Right cardiac atrium (tissue), 5 donors: ENCODE results near the gene ATR. TPM values are rescaled to one million over a fixed set of nuclear protein-coding genes. Genes with fewer than 3 reads are reported as not detected.
"Not testable (repeated sequence)": the region's sequence is repeated elsewhere in the genome, so short reads cannot be mapped to it uniquely, and the experiment has no call there.

Experiments
- ATAC-seq, 2 donors: fragments of 200-7000 bp; cut with Tn5 transposase; one replicate each; pipeline versions ENCODE4 v1.8.0 to v1.9.1; 2020; ENCODE audit warnings: moderate library complexity in 2 of 2, mild to moderate bottlenecking in 1 of 2
- DNase-seq, 3 donors: peaks; one replicate each; pipeline ENCODE4 v3.0.0-alpha.2; 2020
- H3K27ac ChIP-seq: one replicate; pipeline ENCODE4 v1.5.1; 2013; ENCODE audit warnings: mild to moderate bottlenecking, low read length, control low read depth, moderate library complexity
- H3K27me3 ChIP-seq: one replicate; pipeline ENCODE4 v1.6.1; 2013; ENCODE audit not compliant: control insufficient read depth, insufficient read depth
- H3K4me1 ChIP-seq: one replicate; pipeline ENCODE4 v1.6.1; 2013; ENCODE audit warnings: low read length; ENCODE audit not compliant: control insufficient read depth, insufficient read depth
- H3K4me3 ChIP-seq: one replicate; pipeline ENCODE4 v1.5.1; 2013; ENCODE audit warnings: low read length, control low read depth
- H3K9me3 ChIP-seq: one replicate; pipeline ENCODE4 v1.6.1; 2013; ENCODE audit warnings: low read length; ENCODE audit not compliant: control insufficient read depth
- WGBS: extraction: QIAGEN DNeasy Blood & Tissue Kit; methylation state at CpG from one replicate; pipeline ENCODE4 v1.1.7; 2013; 5-methylcytosine and 5-hydroxymethylcytosine counted together
- intact Hi-C, 4 donors: fragments of 100-400 bp; cut with DNase I; formaldehyde crosslinking; loops; one replicate each; pipeline versions ENCODE4 v1.11.0 to v1.14.0; 2022 to 2023
- polyA plus RNA-seq: library from polyadenylated mRNA; stranded (reverse); fragments of 200-250 nt; gene quantifications from one replicate; pipeline ENCODE4 v1.2.3, GENCODE V29; 2013
- total RNA-seq, 4 donors: library from RNA; stranded (reverse); fragmentation: NEBNext Ultra II Directional; extraction: Animal tissue kit (Norgen Biotek cat#: 25700); gene quantifications; one replicate each; pipeline ENCODE4 v1.2.1, GENCODE V29; 2021
- donor health status: healthy with polysubstance abuse.
- donor health status: DM: no; HTN: yes; CAD: no.
- donor health status: DM: no; HTN: no; CAD: no.
- donor health status: DM: no; HTN: yes; CAD: no; lungs with severe emphysema.
- donor health status: DM: yes; HTN: yes; CAD: no.

The ATR gene
- total and polyA plus RNA-seq, 5 donors = 6.7 to 15.0 (median 13.8) TPM

DNA sequence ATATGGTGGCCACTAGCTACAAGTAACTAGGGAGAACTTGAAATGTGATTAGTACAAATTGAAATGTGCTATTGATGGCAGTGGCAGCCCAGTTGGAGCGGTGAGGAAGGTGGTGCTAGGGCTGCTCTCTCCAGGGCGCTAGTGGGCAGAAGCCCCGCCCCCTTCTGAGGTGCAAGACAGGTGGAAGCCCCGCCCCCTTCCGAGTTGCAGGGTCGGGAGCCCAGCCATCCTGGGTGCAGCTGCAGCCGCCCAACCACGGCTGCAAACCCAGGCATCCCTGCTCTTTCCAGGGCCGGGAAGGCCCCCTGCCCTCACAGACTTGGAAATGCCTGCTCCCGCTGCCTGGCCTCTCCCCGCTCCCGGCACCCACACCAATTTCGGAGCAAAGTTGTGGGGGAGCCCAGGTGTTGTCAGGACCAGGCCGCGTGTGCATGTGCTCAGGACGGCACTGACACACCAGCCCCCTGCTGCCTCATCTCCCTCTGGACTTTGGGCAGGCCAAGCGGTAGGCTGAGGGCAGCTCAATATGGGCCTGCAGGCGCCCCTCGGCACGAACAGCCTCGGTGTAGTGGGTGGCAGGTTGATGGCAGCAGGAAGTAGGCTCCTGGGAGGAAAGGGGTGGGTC is 10.0 kb downstream of the ATR start:
- no peaks in the 10 kb centered on the region for H3K4me1 ChIP-seq
- WGBS = 77% methylated on average over 21 of the region's 21 CpGs
- intact Hi-C loops = no loop called here
- no peak overlapping the region for H3K27ac ChIP-seq
- ATAC-seq = peak; percentile 34 to 38
- no peak overlapping the region for H3K4me3 ChIP-seq
- peak in 2 of 3 donors; percentile 43 to 57 for DNase-seq
- H3K27me3 ChIP-seq = no peaks in the 10 kb centered on the region
- H3K9me3 ChIP-seq = no peaks in the 10 kb centered on the region

DNA sequence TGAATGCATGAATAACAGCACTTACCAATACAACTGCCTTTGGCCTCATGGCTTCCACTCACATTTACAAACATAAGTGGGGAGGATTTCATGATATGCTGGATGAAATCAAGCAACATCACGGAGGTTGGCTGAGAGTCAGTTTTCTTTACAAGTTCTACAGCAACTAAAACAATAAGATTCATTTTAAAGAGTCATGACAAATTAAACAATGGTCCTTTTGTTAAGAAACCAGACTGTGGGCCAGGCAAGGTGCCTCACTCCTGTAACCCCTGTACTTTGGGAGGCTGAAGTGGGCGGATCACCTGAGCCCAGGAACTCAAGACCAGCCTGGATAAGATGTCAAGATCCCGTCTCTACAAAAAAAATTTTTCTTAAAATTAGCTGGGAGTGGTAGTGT is 12.4 kb downstream of the ATR start:
- intact Hi-C loops = no loop called here
- no peaks in the 10 kb centered on the region for H3K27me3 ChIP-seq
- no peaks in the 10 kb centered on the region for H3K9me3 ChIP-seq
- WGBS = 86% methylated on average over 3 of the region's 3 CpGs
- DNase-seq = no peak
- no peak for ATAC-seq
- no peak overlapping the region for H3K4me3 ChIP-seq
- H3K4me1 ChIP-seq = no peaks in the 10 kb centered on the region
- no peak overlapping the region for H3K27ac ChIP-seq

DNA sequence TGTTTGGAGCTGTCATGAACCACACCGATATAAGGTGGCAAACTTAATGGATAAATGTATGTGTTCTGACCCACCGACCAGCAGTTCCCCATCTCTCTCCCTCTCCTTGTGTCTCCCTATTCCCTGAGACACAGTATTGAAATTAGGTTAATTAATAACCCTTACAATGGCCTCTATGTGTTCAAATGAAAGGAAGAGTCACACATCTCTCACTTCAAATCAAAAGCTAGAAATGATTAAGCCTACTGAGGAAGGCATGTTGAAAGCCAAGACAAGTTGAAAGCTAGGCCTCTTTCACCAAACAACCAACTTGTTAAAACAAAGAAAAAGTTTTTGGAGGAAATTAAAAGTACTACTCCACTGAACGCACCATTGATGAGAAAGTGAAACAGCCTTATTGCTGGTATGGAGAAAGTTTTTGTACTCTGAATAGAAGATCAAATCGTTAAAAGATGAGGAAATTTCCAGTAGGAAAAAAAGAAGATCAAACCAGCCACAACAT is 15.0 kb downstream of the ATR start:
- H3K4me1 ChIP-seq = no peaks in the 10 kb centered on the region
- no peaks in the 10 kb centered on the region for H3K27me3 ChIP-seq
- no peak overlapping the region for H3K27ac ChIP-seq
- intact Hi-C loops = no loop called here
- WGBS = 93% methylated on average over 4 of the region's 4 CpGs
- ATAC-seq = no peak
- no peak overlapping the region for H3K4me3 ChIP-seq
- no peaks in the 10 kb centered on the region for H3K9me3 ChIP-seq
- no peak for DNase-seq

DNA sequence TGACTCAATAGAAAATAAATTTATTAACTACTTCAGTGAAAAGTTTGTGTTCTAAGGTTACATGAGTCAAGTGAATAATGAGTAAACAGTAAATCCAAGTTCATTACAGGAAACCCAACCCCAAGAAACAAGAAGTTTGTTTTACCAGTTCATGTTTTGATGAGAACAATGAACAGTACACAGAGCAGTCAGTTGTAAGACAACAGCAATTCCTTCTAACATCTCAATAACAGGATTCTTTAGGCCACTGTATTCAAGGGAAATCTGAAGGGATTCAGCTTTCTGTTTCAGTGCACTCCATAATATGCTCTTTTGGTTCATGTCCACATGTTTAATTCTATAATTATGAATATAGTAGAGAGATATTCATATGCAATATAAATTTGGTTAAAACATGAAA is 18.4 kb downstream of the ATR start:
- Histone ChIP-seq H3K27ac (no peak overlapping the region), H3K9me3 (no peaks in the 10 kb centered on the region), H3K27me3 (no peaks in the 10 kb centered on the region), H3K4me3 (no peak overlapping the region), H3K4me1 (no peaks in the 10 kb centered on the region)
- no peak for ATAC-seq
- intact Hi-C loops = no loop called here
- DNase-seq = no peak

DNA sequence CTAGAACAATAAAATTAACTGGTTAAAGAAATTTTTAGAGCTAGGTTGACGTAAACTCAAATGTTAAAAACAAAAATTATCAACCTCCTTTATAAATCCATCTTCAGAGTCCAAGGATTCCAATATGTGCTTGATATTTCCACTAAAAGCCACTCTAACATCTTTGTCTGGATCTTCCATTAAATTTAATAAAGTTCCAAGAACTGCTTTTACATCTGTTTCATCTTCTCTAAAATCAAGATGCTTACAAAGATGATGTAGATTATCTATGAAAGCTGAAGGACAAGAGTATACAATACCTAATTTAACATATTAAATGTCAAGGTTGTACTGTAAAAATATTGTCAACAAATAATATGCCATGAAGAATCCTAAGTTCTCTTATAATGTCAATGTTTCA is 24.8 kb downstream of the ATR start:
- no peak for ATAC-seq
- 92% methylated on average over 1 of the region's 1 CpG for WGBS
- H3K4me3 ChIP-seq = no peak overlapping the region

DNA sequence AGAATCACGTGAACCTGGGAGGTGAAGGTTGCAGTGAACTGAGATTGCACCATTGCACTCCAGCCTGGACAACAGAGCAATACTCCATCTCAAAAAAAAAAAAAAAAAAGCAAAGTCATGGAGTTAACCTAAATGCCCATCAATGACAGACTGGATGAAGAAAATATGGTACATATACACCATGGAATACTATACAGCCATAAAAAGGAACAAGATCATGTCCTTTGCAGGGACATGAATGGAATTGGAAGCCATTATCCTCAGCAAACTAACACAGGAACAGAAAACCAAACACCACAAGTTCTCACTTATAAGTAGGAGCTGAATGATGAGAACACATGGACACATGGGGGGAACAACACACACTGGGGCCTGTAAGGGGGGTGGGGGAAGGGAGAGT is 26.0 kb downstream of the ATR start:
- ATAC-seq, intact Hi-C loops, H3K4me3 ChIP-seq, H3K27ac ChIP-seq, H3K4me1 ChIP-seq, H3K27me3 ChIP-seq, DNase-seq, H3K9me3 ChIP-seq: not testable (repeated sequence)
- WGBS = 98% methylated on average over 1 of the region's 1 CpG

More for the DNA sequence above, 24.8 kb downstream of the ATR start:
- intact Hi-C loops = no loop called here
- Histone ChIP-seq H3K9me3 (no peaks in the 10 kb centered on the region), H3K27ac (no peak overlapping the region), H3K4me1 (no peaks in the 10 kb centered on the region), H3K27me3 (no peaks in the 10 kb centered on the region)
- no peak for DNase-seq

DNA sequence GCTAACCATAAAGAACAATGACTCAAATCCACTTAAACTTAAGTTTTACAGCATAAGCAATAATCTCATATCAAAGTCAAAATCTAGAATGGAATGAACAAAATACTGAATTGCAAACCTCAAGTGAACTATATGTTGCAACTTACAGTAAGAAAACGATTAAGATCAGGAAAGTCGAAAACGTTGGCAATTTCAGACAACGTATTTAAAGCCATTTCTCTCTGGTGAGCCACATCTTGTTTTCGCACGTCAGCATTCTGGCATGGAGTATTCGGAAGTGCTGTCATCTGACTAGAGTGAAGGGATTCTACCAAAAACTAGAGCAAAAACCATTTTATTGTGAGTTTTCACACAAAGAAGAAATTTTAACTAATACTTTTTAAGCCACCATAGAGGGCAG is 28.5 kb downstream of the ATR start:
- intact Hi-C loops = no loop called here
- Histone ChIP-seq H3K4me3 (no peak overlapping the region), H3K27me3 (no peaks in the 10 kb centered on the region), H3K27ac (no peak overlapping the region), H3K4me1 (no peaks in the 10 kb centered on the region), H3K9me3 (no peaks in the 10 kb centered on the region)
- 93% methylated on average over 7 of the region's 7 CpGs for WGBS
- ATAC-seq (no peak), DNase-seq (no peak)

DNA sequence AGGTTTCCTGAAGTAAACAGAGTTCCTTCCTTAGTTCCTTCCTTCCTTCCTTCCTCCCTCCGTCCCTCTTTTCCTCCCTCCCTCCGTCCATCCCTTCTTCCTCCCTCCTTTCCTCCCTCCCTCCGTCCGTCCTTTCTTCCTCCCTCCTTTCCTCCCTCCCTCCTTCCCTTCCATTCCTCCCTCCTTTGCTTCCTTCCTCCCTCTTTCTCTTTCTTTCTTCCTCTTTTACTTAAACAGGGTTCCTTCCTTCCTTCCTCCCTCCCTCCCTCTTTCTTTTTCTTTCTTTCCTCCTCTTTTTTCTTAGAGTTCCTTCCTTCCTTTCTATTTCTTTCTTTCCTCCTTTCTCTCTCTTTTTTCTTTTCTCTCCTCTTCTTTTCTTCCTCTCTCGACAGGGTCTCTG is 35.2 kb downstream of the ATR start:
- Histone ChIP-seq H3K27me3 (no peaks in the 10 kb centered on the region), H3K4me1 (no peaks in the 10 kb centered on the region), H3K9me3 (no peaks in the 10 kb centered on the region), H3K4me3 (no peak overlapping the region), H3K27ac (no peak overlapping the region)
- intact Hi-C loops = no loop called here
- 78% methylated on average over 5 of the region's 5 CpGs for WGBS
- ATAC-seq = no peak
- no peak for DNase-seq

DNA sequence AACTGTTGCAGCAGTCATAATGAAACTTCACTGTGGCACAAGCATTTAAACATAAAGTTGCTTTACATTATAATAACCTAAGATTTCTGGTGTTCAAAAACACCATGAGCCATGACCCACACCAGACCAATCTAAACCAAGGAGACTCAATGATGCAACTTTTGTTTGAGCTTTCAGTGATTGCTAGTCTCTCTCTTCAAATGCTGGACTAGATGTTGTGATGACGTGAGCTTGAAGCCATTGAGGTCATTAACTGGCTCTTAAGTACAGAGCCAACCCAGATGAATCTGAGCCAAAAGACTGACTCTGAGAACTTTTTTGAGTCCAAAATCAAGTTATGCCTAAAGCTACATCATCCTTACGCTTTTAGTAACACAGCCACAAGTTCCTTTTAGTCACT is 36.5 kb downstream of the ATR start:
- H3K27me3 ChIP-seq = no peaks in the 10 kb centered on the region
- intact Hi-C loops = no loop called here
- H3K4me1 ChIP-seq = no peaks in the 10 kb centered on the region
- H3K27ac ChIP-seq = no peak overlapping the region
- WGBS = 78% methylated on average over 2 of the region's 2 CpGs
- no peaks in the 10 kb centered on the region for H3K9me3 ChIP-seq
- ATAC-seq (no peak), DNase-seq (no peak)
- no peak overlapping the region for H3K4me3 ChIP-seq

DNA sequence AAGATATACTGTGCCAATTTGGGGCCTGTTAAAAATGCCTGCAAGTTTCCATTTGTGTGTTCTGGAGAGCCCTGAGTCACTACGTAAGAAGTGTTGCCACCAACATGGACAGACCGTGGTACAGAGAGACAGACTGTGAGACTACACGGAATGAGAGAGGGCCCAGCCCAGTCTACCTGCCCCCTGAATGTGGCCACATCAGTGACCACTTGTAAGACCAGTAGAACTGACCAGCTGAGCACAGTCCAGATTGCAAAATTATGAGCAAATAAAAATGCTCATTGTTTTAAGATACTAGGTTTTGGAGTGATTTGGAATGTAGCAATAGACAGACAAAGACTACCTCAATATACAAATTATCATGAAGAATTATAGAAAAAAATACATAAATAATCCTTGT is 42.0 kb downstream of the ATR start:
- Histone ChIP-seq H3K9me3 (no peaks in the 10 kb centered on the region), H3K27me3 (no peaks in the 10 kb centered on the region), H3K27ac (no peak overlapping the region), H3K4me3 (no peak overlapping the region), H3K4me1 (no peaks in the 10 kb centered on the region)
- intact Hi-C loops = no loop called here
- 97% methylated on average over 3 of the region's 3 CpGs for WGBS
- no peak for ATAC-seq
- DNase-seq = no peak

DNA sequence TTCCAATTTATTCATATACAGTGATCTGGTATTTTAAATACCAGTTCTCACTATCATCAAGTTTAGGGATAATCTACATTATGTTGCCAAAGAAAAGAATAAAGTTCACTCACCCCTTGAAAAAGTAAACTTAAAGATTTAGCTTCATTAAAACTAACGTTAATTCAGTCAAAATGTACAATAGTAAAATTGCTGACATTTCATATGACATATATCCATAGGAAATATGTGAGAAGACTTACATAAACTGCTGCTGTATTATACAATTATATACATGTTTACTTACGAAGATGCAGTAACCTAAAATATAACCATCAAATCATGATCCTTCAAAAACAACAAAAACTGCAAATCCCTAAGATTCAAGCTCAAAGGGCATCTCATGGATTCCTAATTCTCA is 44.0 kb downstream of the ATR start:
- intact Hi-C loops = no loop called here
- Histone ChIP-seq H3K27me3 (no peaks in the 10 kb centered on the region), H3K4me1 (no peaks in the 10 kb centered on the region), H3K4me3 (no peak overlapping the region), H3K9me3 (no peaks in the 10 kb centered on the region), H3K27ac (no peak overlapping the region)
- 95% methylated on average over 2 of the region's 2 CpGs for WGBS
- ATAC-seq = no peak
- no peak for DNase-seq

DNA sequence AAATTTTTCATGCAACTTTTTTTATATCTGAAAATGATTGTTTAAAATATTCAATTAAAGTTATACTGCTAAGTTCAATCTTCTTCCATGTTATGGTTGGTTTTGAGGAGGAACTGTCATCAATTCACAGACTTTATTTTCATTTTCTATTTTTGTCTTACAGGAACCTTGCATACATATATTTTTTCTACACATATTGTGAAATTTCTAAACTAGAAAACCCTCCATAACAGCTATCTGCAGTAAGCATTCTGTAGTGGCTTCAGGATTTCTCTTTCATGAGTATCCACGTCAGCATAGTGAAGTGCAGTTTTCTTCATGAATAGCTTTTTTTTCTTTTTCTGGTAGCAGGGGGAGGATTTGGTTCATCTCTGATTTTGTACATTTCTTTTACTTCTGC is 48.2 kb downstream of the ATR start:
- ATAC-seq (no peak), DNase-seq (no peak)
- intact Hi-C loops = no loop called here
- 81% methylated on average over 1 of the region's 1 CpG for WGBS
- no peaks in the 10 kb centered on the region for H3K27me3 ChIP-seq
- no peaks in the 10 kb centered on the region for H3K9me3 ChIP-seq
- H3K4me3 ChIP-seq = no peak overlapping the region
- H3K27ac ChIP-seq = no peak overlapping the region
- peaks cover 2% of the 10 kb centered on the region for H3K4me1 ChIP-seq
